H4 (cell line): ENCODE results near the gene ILK. TPM values are rescaled to one million over a fixed set of nuclear protein-coding genes. Genes with fewer than 3 reads are reported as not detected.

Experiments
- DNase-seq: peaks from one replicate; pipeline ENCODE4 v3.0.0-alpha.2; 2015; ENCODE audit warnings: low spot score
- total RNA-seq: library from RNA; depleted of rRNA; stranded (reverse); fragments of >200 nt; shearing (Covaris generic); gene quantifications from 2 replicates; pipeline ENCODE4 v1.2.3, GENCODE V29; 2014

The ILK gene
- total RNA-seq, 1 experiment from 2014 or later: 144 TPM

DNA sequence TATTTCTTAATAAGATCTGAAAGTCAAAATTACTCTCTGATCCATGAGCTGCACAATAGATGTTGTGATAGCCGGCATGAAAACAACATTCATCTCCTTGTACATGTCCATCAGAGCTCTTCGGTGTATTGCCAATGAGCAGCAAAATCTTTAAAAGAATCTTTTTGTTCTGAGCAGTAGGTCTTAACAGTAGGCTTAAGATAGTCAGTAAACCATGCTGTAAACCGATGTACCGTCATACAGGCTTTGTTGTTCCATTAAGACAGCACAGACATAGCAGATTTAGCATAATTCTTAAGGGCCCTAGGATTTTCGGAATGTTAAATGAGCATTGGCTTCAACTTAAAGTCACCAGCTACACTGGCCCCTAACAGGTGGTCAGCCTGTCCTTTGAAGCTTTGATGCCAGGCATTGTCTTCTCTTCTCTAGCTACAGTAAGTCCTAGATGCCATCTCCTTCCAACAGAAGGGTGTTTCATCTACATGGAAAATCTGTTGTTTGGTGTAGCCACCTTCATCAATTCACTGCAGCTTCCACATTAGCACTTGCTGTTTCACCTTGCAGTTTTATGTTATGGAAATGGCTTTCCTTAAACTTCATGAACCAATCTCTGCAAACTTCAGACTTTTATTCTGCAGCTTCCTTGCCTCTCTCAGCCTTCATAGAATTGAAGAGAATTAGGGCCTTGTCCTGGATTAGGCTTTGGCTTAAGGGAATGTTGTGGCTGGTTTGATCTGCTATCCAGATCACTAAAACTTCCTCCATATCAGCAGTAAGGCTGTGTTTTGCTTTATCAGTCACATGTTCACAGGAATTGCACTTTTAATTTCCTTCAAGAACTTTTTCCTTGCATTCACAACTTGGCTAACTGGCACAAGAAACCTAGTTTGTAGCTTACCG lies 28.5 kb upstream of the ILK start:
- DNase-seq: no peak

DNA sequence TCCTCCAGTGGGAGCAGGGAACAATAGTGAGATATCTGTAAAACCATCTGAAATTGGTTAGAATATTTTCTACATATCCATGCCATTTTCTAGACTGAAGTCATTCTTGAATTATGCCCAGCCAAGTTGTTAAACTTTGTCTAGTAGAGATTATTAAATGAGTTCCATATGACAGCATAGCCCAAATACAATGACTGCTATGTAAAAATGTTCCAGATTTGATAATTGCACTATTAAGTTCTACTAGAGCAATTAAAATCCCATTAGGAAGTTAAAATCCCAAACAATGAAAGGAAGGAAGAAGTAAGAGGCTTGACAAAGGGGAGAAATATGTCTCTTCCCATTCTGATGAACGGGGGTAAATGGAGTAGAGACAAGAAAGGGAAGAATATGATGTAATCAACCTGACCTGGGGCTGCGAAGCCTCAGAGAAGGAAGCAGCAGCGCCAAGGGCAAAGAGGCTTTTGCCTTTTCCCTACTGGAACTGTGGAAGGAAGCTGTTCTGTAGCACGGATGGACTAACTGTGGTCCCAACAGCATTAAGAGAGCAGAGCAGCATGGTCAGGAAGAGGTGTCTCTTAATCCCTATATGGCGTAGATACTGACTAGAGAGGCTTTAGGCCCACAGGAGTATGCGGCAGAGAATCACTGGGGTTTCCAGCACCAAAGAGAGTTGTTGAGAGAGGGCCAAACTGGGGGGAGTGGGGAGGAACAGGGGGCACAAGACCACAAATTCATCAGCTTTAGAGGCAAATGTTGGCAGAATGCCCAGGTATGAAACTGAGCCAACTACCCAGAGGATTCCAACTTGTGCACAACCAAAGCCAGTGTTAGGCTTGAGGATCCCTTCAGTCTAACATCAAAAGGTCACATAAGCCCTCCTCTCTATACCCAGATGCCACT lies 26.9 kb upstream of the ILK start:
- peak; percentile 32 for DNase-seq

DNA sequence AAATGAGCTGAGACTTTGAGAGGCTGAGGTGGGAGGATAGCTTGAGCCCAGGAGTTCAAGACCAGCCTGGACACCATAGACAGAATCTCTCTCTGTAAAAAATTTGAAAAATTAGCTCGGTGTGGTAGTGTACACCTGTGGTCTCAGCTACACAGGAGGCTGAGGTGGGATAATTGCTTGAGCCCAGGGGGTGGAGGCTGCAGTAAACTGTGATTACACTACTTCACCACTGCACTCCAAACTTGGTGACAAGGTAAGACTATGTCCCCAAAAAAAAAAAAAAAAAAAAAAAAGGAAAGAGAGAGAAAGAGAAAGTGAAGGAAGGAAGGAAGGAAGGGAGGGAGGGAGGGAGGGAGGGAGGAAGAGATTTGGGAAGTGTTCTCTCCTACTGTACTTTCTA lies 25.4 kb upstream of the ILK start:
- DNase-seq: no peak

DNA sequence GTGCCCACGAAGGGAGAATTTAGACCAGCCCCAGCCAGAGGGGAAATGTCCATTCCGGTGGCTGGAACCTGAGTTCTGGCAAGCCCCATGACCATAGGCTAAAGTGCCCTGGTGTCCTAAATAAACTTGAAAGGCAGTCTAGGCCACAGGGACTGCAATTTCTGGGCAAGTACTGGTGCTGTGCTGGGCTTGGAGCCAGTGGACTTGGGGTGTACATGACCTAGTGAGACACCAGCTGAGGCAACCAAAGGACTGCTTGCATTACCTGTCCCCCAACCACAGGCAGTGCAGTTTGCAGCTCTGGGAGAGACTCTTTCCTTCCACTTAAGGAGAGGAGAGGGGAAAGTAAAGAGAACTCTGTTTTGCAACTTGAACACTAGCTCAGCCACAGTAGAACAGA lies 23.9 kb upstream of the ILK start:
- DNase-seq: no peak

DNA sequence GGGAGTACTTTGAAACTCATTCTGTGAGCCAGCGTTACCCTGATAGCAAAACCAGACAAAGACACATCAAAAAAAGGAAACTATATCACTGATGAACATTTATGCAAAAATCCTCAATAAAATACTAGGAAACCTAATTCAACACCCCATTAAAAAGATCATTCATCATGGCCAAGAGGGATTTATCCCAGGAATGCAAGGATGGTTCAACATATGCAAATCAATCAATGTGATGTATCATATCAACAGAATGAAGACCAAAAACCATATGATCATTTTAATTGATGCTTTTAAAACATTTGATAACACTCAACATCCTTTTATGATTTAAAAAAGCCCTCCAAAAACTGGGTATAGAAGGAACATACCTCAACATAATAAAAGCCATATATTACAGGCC lies 20.0 kb upstream of the ILK start:
- DNase-seq: no peak

DNA sequence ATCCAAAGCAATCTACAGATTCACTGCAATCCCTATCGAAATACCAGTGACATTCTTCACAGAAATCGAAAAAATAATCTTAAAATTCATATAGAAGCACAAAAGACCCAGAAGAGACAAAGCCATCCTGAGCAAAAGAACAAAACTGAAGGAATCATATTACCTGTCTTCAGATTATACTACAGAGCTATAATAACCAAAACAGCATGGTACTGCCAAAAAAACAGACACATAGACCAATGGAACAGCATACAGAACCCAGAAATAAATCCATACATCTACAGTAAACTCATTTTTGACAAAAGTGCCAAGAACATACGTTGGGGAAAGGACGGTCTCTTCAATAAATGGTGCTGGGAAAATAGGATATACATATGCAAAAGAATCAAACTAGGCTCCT lies 19.0 kb upstream of the ILK start:
- no peak for DNase-seq

DNA sequence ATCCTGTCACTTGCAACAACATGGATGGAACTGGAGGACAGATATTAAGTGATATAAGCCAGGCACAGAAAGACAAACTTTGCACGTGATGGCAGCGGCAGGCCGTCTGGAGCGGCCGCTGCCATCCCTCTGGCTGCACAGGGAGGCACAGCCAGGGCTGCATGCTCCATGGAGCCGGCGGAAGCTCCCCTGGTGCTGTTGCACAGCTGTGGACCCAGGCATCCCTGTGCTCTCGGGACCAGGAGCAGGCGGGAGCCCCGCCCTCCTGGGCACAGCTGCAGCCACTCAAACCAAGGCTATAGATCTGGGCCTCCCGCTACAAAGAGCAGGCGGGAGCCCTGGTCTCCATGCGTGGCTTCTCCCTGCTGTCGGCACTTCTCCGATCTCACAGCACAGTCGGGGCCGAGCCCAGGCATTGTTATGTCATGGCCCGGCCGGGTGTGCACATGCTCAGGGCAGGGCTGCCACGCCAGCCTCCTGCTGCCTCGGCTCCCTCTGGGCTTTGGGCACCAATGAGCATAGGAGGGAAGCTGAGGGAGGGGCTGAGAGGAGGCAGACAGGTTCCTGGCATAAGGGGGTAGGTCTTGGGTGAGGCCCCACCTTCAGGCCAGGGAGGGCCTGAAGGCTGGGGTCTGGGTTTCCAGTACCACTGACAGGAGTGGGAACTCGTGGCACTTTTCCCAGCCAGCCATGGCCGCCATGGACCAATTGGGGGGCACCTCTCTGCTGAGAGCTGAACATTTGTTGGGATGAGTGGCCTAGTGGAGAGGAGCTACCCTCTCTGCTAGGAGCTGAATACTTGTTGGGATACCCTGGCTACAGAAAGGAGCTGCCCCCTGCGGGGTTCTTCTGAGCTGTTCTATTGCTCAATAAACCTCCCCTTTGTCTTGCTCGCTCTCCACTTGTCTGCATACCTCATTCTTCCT lies 16.9 kb upstream of the ILK start:
- no peak for DNase-seq

DNA sequence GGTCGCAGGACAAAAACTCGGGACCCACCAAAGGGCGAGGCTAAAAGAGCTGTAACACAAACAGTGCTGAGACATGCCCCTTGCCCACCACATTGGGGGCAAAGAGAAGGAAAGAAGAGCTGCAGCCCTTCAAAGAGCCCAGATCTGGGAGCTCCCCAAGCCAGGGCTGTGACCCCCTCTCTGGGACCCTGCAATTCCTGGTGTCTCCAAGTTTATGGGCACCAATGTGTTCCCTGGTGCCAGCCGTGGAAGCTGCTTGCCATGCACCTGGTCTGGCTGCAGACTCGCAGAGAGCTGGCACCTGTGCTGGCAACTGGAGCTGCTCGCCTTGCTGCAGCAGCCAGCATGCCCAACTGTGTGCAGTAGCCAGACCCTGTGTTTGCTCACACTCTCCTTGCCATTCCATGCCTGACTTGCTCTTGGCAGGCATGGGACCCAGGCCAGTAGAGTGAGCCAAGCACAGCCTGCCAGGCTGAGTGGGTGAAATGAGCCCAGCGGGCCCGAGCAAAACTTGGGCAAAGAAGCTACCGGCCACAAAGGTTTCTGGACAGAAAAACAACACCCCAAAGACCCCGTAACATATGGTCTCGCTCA lies 16.1 kb upstream of the ILK start:
- no peak for DNase-seq

DNA sequence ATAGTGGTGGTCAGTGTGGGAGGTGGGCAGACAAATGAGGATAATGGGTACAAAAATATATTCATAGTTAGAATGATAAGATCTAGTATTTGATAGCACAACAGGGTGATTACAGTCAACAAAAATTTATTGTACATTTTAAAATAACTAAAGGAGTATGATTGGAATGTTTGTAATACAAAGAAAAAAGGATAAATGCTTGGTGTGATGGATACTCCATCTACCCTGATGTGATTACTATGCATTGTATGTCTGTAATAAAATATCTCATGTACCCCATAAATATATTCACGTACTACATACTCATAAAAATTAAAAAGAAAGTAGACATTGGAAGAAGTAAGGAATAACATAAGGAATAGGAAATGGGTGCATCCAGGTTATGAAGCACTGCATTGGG lies 15.6 kb upstream of the ILK start:
- DNase-seq: no peak

DNA sequence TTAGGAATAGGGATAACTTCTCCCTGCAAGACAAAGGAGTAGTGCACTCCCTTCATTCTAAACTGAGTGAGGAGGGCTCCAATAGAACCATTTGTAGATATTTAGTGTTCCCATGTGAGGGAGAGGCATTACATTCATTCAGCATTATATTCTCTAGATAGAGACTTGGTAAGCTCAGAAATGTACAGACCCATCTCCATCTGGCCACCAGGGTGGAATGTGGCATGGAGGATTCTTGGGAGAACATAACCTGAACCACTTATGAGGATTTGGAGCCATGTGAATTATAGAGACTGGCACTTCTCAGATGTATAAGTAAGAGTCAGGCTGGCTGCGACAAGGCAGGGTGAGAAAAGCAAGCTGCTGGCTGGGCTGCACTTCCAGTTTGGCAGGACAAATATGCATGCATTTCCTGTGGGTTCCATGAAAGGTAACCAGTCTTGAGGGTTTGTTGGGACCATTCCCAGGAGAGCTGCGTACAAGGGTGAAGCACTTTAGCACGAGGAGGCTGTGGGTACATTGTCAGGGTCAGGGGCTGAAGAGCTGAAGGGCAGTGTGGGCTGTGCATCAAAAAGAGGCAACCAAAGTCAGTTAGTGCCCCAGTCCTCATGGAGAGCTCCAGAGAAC lies 9.3 kb upstream of the ILK start:
- DNase-seq: no peak

DNA sequence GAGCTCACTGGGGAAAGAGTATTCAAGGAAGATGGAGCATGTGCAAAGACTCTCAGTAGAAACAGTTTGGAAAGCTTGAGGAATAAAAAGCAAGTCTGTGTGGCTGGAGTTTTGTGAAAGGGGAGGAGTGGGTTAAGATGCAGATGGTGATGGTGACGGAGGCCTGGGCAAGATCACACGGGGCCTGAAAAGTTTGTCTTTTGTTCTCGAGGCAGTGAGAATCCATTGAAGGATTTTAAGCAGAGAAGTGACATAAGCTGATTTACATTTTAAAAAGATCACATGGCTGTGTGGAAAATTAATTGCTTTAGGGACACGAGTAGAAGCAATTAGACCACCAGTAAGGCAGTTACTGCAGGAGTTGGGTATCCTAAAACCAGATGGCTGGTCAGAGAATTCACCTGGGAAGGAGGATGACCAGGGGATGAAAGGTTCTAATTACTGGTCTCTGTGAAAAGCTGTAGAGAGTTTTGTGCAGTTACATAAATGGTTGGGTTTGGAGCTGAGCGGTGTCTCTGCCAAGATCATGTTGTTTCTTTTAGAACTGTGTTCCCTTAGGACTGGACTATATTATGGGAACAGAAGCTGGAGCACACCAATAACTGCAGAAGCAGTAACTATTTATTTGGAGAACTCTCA lies 7.2 kb upstream of the ILK start:
- DNase-seq: no peak

DNA sequence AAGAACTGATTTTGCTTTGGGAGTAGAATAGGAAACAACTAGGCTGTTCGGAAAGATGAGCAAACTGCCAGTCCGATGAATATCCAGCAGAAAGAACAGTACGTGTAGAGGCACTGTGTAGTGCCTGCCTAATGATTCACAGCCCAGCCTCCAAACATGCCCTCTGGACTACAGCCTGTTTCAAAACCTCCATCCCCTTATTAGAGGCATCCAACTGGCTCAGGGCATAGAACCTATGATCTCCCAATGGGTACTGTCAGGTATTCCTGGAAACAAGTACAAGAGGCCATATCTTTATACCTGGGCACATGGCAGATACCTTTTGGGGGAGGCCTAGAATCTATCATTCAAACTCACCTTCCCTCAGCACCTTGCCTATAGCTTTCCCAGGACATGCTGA lies 5.0 kb upstream of the ILK start:
- no peak for DNase-seq

DNA sequence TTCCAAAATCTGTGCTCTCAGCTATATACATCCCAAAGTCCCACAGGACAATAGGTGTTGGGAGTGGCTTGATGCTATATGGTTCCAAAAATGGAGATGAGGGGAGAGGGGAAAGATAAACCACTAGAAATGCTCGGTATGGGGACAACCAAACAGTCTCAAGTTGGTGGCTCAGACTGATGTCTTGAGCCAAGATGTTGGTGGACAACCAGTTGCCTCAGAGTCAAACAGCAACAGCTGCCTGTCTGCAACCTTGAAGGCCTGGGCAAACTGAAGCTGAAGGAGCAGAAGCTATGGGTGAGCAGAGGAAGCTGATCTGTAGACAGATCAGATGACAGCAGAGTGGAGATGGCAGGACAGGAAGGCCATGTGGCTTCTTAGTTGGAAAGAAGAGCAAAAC lies 4.1 kb upstream of the ILK start:
- DNase-seq: no peak

DNA sequence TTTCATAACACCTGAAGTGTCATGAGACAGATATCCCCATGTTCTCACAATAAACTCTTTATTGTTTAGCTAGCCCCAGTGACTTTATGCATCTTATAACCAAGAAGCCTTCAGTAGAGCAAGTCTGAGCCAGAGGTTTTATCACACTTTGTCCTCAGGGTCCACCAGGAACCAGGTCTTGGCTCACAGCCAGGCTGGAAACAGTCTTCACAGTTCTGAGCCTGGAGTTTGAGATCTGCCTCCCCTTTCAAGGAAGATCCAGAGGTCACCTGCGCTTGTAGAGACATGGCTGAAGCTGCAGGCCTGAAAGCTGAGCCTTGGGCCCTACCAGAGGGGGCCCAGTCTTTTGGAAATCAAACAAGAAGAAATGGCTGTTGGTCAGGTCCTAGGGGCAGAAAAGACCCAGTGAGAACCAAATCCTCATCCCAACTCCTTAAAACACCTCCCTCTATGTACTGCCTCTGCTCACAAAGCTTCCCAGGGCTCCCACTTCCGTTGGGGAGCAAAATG lies 3.6 kb upstream of the ILK start:
- no peak for DNase-seq

DNA sequence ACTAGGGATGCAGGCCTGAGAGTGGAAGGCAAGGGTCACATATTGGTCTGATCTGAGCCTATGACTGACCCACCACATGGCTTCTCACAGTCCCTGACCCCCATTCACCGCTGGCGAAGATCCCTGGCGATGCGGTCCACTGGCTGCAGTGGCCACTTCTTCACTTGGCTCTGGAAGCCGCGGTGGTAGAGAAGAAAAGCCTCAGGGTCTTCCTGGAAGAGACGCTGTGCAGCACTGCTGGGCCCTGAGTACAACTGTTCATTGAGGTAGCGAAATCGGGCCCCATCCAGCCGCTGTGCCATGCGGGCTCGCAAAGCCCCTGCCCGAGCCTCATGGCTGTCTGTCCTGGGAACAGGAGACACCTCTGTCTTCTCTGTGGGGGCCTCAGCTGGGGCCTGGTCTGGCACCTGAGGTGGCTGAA lies 2.5 kb upstream of the ILK start:
- no peak for DNase-seq

DNA sequence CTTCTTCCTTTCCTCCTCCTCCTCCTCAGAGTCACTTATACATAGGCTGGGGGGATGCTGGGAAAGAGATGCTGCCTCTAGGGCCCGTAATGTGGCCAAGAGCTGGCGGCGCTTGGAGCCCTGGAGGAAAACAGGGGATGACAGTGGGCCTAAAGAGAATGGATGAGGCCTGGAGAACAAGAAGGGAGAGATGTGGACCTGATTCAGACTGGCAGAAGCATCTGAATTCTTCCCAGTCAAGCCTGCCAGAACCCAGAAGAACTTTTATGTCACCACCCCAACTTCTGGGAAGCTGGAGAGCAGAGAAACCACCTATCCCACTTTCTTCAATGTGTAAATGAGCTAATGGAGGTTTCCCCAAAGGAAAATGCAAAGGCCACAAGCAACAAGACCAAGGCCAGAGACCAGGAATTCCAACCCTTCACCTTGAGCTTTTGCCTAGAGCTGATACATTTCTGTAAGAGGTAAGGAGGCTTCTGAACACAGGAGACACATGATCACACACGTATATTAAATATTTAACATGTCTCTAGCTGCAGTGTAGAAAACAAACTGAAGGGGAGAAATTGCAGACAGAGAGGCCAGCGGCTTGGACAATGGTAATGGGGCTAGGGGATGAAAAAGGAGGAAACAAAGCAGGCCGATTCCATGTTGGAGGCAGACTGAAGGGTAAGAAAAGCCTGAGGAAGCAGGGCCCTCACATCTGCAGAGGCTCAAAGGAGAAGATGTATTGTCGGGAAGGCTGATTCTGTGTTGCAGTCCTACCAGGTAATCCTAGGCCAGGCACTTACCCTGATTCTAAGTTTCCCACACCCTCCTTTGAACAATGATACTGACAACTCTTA lies 1.3 kb upstream of the ILK start:
- DNase-seq: no peak

DNA sequence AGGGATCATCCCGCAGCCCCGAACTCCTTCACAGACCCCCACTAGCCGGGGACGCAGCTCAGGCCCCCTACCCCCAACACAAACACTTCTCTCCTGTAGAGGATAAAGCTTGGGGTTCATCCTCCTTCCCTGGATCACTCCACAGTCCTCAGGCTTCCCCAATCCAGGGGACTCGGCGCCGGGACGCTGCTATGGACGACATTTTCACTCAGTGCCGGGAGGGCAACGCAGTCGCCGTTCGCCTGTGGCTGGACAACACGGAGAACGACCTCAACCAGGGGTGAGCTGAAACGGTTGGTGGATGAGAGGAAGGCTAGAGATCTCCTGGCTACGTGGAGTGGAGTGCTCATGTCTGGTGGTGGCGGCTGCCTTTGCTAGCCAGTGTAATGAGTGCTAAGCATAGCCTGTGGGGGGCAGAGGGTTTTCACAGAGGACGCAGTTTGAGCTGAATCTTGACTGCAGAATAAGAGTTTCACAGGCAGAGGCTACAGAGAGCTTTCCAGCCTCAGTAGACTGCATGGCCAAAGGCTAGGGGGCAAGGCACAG lies 580 bp downstream of the ILK start:
- peak; percentile 52 for DNase-seq

DNA sequence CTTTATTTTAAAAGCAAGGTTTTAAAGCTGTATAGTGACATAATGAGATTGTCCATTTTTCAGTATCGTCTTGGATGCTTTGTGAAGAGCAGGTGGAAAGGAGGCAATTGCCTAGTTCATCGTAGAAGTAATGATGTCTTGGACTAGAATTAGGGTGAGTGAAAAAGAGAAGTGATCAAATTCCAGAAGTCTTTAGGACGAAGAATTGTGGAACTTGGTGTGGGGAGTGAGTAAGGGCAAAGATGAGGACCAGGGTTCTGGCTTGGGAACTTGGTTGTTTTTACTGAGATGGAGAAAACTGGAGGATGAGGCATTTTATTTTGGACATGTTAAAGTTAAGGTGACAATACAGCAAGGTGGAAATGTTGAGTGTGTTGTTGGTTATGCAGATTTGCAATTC lies 1.2 kb downstream of the ILK start:
- DNase-seq: no peak
